ENCODE results near the gene OSCP1.
A peak's percentile ranks its signal among the peaks of the same experiment; 100 is the strongest.
"Not testable (repeated sequence)": the region's sequence is repeated elsewhere in the genome, so short reads cannot be mapped to it uniquely, and the experiment has no call there.

Gene OSCP1, protein sequence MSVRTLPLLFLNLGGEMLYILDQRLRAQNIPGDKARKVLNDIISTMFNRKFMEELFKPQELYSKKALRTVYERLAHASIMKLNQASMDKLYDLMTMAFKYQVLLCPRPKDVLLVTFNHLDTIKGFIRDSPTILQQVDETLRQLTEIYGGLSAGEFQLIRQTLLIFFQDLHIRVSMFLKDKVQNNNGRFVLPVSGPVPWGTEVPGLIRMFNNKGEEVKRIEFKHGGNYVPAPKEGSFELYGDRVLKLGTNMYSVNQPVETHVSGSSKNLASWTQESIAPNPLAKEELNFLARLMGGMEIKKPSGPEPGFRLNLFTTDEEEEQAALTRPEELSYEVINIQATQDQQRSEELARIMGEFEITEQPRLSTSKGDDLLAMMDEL

GRCh38 chr1:36450270-36450918, at the start of gene OSCP1:
Gene OSCP1, minus strand, starts transcription at chr1:36450451. Its CDS starts 82 bp downstream, at chr1:36450369.
- DNase-seq (ENCODE audit: low read depth): peak; percentile 69

GRCh38 chr1:36497207-36497606, 47.0 kb upstream of the OSCP1 start:
- DNase-seq (ENCODE audit: low read depth): no peak

DNA sequence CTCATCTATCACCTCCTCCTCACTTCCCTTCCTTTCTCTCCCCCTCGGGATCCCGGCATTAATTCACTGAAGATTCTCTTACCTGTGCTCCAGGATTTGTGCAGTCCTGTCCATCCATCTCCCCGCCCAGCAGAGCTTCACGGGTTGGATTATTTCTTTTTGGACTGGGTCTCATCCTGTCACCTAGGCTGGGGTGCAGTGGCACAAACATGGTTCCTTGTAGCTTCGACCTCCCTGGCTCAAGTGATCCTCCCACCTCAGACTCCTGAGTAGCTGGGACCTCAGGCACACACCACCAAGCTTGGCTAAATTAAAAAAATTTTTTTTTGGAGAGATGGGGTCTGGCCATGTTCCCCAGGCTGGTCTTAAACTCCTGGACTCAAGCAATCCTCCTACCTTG, 44.7 kb upstream of the OSCP1 start:
- DNase-seq (ENCODE audit: low read depth): no peak

DNA sequence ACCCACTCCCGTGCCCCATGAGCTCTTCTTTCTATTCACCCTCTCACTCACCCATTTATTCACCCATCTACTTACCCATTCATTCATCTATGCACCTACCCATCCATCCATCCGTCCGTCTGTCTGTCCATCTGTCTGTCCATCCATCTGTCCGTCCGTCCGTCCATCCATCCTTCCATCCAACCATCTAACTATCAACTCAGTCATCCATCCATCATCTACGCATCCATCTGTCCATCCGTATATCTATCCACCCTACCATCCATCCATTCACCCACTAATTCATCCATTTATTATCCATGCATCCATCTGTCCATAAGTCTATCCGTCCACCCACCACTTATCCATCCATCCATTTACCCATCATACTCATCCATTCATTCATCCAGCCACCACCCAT, 43.3 kb upstream of the OSCP1 start:
- no peak for DNase-seq (ENCODE audit: low read depth)

GRCh38 chr1:36492491-36492890, 42.2 kb upstream of the OSCP1 start:
- no peak for DNase-seq (ENCODE audit: low read depth)

GRCh38 chr1:36489258-36490051, 39.2 kb upstream of the OSCP1 start:
- DNase-seq (ENCODE audit: low read depth): not testable (repeated sequence)

- no peak for DNase-seq (ENCODE audit: low read depth)
These were observed 37.7 kb upstream of the OSCP1 start for GRCh38 chr1:36487906-36488305.

DNA sequence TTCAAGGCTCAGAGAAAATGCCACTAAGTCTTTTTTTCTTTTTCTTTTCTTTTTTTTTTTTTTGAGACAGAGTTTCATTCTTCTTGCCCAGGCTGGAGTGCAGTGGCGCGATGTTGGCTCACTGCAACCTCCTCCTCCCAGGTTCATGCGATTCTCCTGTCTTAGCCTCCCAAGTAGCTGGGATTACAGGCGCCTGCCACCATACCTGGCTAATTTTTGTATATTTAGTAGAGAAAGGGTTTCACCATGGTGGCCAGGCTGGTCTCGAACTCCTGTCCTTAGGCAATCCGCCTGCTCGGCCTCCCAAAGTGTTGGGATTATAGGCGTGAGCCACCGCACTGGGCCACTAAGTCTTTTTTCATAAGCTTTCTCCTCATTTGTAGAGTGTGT, 37.1 kb upstream of the OSCP1 start:
- DNase-seq (ENCODE audit: low read depth): not testable (repeated sequence)

GRCh38 chr1:36486439-36487335, 36.4 kb upstream of the OSCP1 start:
- DNase-seq (ENCODE audit: low read depth): no peak

DNA sequence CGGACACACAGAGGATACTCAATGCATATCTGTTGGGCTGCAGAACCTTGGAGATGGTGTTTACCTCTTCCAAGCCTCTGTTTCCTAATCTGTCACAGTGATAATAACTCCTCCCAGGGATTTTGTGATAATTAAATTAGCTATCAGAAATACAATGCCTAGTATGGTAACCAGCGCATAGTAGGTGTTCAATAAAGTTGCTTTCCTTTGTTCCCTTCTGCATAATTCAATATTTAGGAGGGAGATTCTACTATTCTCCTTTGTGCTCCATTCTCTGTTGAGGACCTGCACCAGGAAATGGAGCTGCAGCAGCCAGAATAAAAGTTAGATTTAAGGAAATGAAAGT, 35.8 kb upstream of the OSCP1 start:
- no peak for DNase-seq (ENCODE audit: low read depth)

GRCh38 chr1:36484099-36484498, 33.8 kb upstream of the OSCP1 start:
- DNase-seq (ENCODE audit: low read depth): no peak

DNA sequence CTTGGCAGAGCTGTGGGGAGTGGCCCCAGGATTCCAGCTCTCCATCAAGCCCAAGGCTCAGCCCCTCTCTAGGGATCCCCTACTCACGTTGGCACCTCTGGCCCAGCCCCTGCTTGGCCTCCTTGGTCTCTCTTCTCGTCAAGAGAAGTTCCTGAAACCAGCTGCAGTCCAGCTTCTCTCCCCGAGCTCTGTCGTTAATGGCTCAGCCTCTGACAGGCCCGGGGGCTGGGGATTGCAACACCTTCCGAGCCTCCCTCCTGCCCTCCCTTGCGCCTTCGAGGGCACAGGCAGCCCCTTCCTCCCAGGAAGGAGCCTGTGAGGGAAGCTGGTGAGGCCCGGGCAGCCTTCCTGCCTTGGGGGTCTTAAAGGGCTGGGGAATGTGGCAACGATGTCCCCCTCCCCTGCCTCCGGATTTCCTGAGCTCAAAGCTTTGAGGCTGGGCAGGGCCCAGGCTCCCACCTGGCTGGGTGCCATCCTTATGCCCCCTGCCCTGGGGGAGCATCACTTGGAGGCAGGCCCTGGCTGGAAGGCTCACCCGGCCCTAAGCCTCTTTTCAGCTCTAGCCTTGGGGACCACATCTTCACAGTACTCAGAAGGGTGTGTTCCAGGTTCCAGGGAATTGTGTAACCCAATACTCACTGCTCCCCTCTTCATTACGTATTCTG, 32.6 kb upstream of the OSCP1 start, which contains the start of gene CSF3R:
Gene CSF3R, minus strand, starts transcription at position 190 of the 665 bp plus-strand sequence. CDS start 3,417 bp downstream, outside the sequence.
- DNase-seq (ENCODE audit: low read depth): no peak

- DNase-seq (ENCODE audit: low read depth): no peak
These were observed 31.8 kb upstream of the OSCP1 start for GRCh38 chr1:36481771-36482723.

DNA sequence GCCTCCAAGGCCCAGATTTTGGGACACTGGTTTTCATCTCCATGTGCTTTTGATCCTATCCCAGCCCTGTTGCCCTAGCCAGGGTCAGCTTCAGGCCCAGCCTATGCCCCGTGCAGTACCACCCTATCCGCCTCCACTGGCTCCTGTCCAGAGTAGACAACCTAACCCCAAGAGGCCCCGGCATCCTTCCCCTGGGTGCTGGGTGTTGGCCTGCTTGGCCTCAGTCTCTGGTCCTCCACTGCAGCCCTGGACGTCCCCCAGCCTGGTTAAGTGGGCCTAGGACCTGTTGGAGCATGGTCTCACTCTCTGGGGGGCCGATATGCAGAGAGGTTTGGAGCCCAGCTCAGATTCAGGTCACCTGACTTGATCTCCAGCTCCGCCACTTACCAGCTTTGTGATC, 30.8 kb upstream of the OSCP1 start:
- DNase-seq (ENCODE audit: low read depth): no peak

DNA sequence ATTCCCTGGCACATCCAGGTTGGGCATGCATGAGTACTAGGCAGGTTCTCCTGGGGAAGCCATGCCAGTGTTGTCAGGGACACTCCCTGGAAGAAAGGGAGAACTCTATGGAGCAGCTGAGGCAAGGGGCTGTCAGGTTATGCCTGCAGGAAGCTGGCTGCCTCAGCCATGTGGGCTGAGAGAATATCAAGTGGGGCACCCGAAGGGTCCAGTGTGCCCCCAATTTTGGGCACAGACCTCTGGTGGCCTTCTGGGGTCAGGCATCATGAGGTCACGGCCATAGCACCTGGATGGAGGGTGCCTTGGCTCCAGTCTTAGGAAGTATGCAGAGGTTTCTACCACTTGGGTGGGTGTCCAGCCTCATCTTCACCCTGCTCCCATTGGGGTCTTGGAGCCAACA, 29.9 kb upstream of the OSCP1 start:
- no peak for DNase-seq (ENCODE audit: low read depth)

DNA sequence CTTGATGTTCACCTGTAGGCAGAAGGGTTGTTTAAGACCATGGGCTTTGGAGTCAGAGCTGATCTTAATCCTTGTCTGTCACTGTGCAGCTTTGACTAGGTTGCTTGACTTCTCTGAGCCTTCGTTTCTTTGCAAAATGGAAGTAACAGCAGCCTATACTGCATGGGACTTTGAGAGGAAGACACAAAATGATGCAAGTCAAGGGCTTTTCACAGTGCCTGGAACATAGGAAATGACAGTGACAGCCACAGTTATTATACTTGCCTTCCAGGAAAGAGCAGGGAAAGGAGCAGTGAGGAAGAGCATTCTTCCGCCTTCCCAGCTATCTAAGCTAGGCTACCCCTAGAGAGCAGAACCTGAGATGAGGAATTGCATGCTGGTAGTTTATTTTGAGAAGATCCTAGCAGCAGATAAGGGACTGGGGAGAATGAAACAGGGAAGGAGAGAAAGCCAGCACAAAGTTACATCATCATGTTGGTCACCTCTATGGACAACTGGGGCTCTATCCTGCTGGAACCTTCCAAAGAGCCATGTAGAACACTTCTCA, 29.3 kb upstream of the OSCP1 start:
- no peak for DNase-seq (ENCODE audit: low read depth)

- not testable (repeated sequence) for DNase-seq (ENCODE audit: low read depth)
These were observed 27.4 kb upstream of the OSCP1 start for GRCh38 chr1:36477615-36478014.

GRCh38 chr1:36476945-36477344, 26.7 kb upstream of the OSCP1 start:
- DNase-seq (ENCODE audit: low read depth): no peak

DNA sequence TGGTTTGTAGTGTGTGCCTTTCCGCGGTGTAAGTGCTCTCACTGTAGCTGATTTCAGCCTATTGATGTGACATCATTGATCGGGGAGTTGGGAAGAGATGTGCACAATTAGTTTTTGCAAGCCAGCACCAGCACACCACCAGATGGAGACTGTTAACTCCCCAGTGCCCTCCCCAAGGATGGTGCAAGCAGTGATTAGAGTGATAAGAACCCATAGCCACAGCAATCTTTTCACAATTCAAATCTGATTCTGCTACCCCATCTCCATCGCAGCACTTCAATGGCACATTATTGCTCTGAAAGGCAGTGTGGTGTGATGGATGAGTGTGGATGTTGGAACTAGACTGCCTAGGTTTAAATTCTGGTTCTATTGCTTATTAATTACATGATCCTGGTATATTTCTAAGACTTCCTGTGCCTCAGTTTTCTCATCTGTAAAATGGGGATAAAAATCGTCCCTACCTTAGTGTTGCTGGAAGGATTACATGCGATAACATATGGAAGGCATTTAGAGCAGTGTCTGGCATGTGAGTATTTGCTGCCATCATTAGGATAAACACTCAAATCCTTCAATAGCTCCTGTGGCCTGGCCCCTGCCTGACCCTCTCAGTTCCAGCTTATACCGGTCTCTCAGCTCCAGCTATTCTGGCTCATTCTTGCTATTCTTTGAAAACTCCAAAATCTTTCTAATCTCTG, 25.8 kb upstream of the OSCP1 start:
- no peak for DNase-seq (ENCODE audit: low read depth)
